Tibial nerve (tissue), 4 donors: Measurements from ENCODE around the gene DUS1L. TPM values are rescaled to one million over a fixed set of nuclear protein-coding genes. Genes with fewer than 3 reads are reported as not detected.

ENCODE experiments used
- DNase-seq, 2 donors: peaks; one replicate each; pipeline ENCODE4 v3.0.0-alpha.2; 2019; ENCODE audit warnings: low spot score in 2 of 2
- H3K27ac ChIP-seq, 4 donors: fragments of 200-600 bp; sonication (generic) in 3 of 4; one replicate each; pipeline ENCODE4 v1.5.1; 2017 to 2019; ENCODE audit warnings: mild to moderate bottlenecking in 1 of 4
- H3K27me3 ChIP-seq, 2 donors: fragments of 200-600 bp; sonication (generic) in 1 of 2; one replicate each; pipeline versions ENCODE4 v1.5.1 to v1.6.0; 2017 to 2019
- H3K36me3 ChIP-seq, 3 donors: fragments of 200-600 bp; sonication (generic); one replicate each; pipeline ENCODE4 v1.5.1; 2018 to 2019
- H3K4me1 ChIP-seq, 4 donors: fragments of 200-600 bp; sonication (generic) in 3 of 4; one replicate each; pipeline ENCODE4 v1.5.1; 2017 to 2019
- H3K4me3 ChIP-seq, 4 donors: fragments of 200-600 bp; sonication (generic) in 3 of 4; one replicate each; pipeline ENCODE4 v1.5.1; 2017 to 2019; ENCODE audit warnings: mild to moderate bottlenecking in 1 of 4, moderate library complexity in 1 of 4
- H3K9me3 ChIP-seq, 4 donors: fragments of 200-600 bp; sonication (generic) in 3 of 4; one replicate each; pipeline ENCODE4 v1.5.1; 2017 to 2019
- CTCF ChIP-seq, 5 experiments: fragments of 200-600 bp in 3 of 5; fragments of 450-650 bp in 2 of 5; sonication (generic) in 3 of 5; IDR thresholded peaks; one replicate each; pipeline ENCODE4 v1.5.1; 2016 to 2019; ENCODE audit warnings: antibody characterized with exemption in 5 of 5, mild to moderate bottlenecking in 3 of 5, moderate library complexity in 2 of 5
- EP300 ChIP-seq, 2 donors: sonication (generic); formaldehyde crosslinking; IDR thresholded peaks; one replicate each; pipeline ENCODE4 v1.6.1; 2017; ENCODE audit warnings: antibody characterized with exemption in 2 of 2, mild to moderate bottlenecking in 1 of 2
- POLR2A ChIP-seq, 2 donors: fragments of 450-650 bp; IDR thresholded peaks; one replicate each; pipeline ENCODE4 v1.6.1; 2017; ENCODE audit warnings: antibody characterized with exemption in 2 of 2, mild to moderate bottlenecking in 2 of 2, moderate library complexity in 2 of 2
- WGBS, 2 donors: methylation state at CpG; one replicate each; pipeline ENCODE4 v1.1.5; 2018; 5-methylcytosine and 5-hydroxymethylcytosine counted together
- total RNA-seq, 4 donors: library from RNA; depleted of rRNA; stranded (reverse); fragments of >200 nt; gene quantifications; one replicate each; pipeline ENCODE4 v1.1.0, GENCODE V29; 2016

The DUS1L gene
- total RNA-seq, 4 donors from 2014 or later: 85.2 to 179 (median 106) TPM

- H3K4me1 ChIP-seq: peaks cover 0 to 46% (median 21%) of the 10 kb centered on the region in 4 donors
- whole genome bisulfite sequencing, 2 donors: 69 to 79% methylated on average over 19 to 34 of the region's 34 CpGs
- no peak overlapping the region for H3K27ac ChIP-seq
- peaks cover 0 to 37% (median 0%) of the 10 kb centered on the region in 3 donors for H3K36me3 ChIP-seq
- H3K27me3 ChIP-seq: no peaks in the 10 kb centered on the region
- H3K9me3 ChIP-seq: no peaks in the 10 kb centered on the region
- no peak for DNase-seq
- H3K4me3 ChIP-seq: no peak overlapping the region
- TF ChIP-seq POLR2A (IDR thresholded peaks at IDR 0.05) (no peak), CTCF (IDR thresholded peaks at IDR 0.05) (peak; percentile 40 to 71 (median 57))
These were observed 45.7 kb downstream of the DUS1L start for GRCh38 chr17:82019690-82020571.

DNA sequence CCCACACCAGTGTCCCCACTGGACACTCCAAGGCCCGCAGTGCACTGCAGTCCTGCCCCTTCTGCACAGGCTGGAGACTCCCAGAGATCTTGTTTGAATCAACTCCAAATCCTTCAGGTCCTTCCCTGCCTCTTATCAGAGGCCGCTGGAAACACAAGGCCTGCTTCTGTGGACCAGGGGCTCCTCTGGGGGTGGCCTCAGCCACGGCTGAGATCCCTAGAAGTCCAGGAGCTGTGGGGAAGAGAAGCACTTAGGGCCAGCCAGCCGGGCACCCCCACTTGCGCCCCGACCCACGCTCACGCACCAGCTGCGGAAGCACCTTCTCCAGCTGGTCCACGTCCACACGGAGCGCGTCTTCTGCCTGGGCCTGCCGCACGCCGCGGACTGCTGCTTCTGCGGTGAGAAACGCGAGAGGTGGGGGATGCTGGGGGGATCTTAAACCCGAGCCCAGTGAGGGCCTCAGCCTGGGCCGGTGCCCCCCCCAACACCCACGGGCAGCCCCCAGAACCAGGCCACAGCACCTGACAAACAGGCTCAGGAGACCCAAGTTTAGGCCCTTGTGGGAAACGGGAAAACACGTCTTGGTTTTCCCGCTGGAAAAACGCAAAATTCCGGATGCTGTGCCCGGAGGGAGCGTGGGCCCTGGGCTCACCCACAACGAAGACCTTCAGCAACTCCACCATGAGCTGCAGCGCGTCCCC lies 46.5 kb downstream of the DUS1L start:
- Histone ChIP-seq H3K4me3 (no peak overlapping the region), H3K4me1 (peaks cover 0 to 42% (median 19%) of the 10 kb centered on the region in 4 donors), H3K27ac (no peak overlapping the region), H3K9me3 (no peaks in the 10 kb centered on the region), H3K36me3 (peaks cover 0 to 37% (median 0%) of the 10 kb centered on the region in 3 donors), H3K27me3 (no peaks in the 10 kb centered on the region)
- TF ChIP-seq POLR2A (IDR thresholded peaks at IDR 0.05) (no peak), CTCF (IDR thresholded peaks at IDR 0.05) (no peak), EP300 (IDR thresholded peaks at IDR 0.05) (no peak)
- WGBS, 2 donors: 85 to 87% methylated on average over 32 to 33 of the region's 33 CpGs
- no peak for DNase-seq

DNA sequence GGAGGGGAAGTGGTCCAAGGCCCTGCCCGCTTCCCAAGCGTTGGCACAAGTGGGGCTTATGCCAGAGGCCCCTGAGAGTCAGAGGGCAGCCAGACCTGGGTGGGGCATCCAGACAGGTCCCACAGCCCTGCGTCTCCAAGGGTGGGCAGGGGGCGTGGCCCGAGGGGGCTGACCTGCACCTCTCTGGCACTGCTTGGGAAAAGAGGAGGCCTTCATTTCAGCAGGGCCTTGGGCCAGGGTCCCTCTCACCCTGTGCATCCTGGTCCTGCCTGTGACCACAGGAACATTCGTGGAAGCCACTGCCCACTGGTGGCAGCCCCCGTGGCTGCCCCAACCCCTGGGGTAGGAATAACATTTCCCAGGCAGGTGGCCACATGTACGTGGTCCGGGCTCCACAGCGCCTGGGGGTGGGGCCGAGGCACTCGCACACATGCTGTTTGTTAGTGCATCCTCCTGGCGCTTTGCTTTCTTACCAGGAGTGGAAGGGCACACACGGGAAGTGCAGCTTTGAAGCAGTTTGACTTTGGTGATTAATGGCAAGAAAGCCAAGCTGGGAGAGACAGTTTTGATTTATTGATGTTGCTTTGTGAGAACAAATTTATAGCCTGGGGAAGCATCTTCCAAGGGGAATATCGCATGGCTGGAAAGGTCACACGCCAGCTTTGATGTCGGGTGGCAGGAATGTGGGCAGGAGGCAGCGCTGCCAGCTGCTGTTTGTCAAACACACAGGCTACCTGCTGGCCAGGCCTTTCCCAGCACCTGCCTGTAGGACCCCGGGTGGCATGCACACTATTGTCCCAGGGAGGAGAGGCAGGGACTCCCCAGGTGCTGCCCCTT lies 47.2 kb downstream of the DUS1L start:
- TF ChIP-seq EP300 (IDR thresholded peaks at IDR 0.05) (no peak), POLR2A (IDR thresholded peaks at IDR 0.05) (no peak), CTCF (IDR thresholded peaks at IDR 0.05) (no peak)
- DNase-seq: no peak
- 69 to 81% methylated on average over 15 to 19 of the region's 19 CpGs for WGBS, 2 donors

DNA sequence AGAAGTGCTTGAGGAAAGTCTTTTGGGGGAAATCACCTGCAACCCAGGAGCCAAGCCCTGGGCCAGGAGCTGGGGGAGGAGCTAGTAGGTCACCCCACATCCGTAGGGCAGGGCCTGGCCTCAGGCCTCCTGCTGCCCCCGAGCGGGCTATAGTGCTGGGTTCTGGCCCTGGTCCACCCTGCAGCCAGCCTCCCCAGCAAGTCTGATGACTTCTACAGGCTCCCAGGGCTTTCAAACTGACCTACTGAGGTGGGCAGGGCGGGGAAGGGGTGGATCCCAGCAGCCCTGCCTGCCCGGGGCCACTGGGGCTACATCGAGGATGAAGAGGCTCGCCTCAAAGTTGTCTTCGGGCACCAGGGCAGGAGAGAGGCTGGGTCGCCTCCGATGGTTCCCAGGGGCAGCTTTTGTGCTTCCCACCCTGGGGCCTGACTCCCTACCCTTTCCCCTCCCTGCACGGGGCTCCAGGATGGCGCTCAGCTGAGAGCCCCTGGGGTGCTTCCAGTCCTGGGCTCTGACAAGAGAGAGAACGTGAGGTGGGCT lies 47.9 kb downstream of the DUS1L start:
- peaks cover 0 to 49% (median 0%) of the 10 kb centered on the region in 3 donors for H3K36me3 ChIP-seq
- no peak for DNase-seq
- no peaks in the 10 kb centered on the region for H3K27me3 ChIP-seq
- H3K4me1 ChIP-seq: peaks cover 0 to 34% (median 14%) of the 10 kb centered on the region in 4 donors
- no peak overlapping the region for H3K27ac ChIP-seq
- no peak for TF ChIP-seq EP300 (IDR thresholded peaks at IDR 0.05)
- no peak for TF ChIP-seq POLR2A (IDR thresholded peaks at IDR 0.05)
- no peak for TF ChIP-seq CTCF (IDR thresholded peaks at IDR 0.05)
- 71 to 80% methylated on average over 13 of the region's 13 CpGs for WGBS, 2 donors
- no peak overlapping the region for H3K4me3 ChIP-seq
- no peaks in the 10 kb centered on the region for H3K9me3 ChIP-seq

More for the DNA sequence above, 47.2 kb downstream of the DUS1L start:
- no peak overlapping the region for H3K4me3 ChIP-seq
- H3K27me3 ChIP-seq: no peaks in the 10 kb centered on the region
- peaks cover 0 to 45% (median 0%) of the 10 kb centered on the region in 3 donors for H3K36me3 ChIP-seq
- H3K4me1 ChIP-seq: peaks cover 0 to 34% (median 14%) of the 10 kb centered on the region in 4 donors
- H3K9me3 ChIP-seq: no peaks in the 10 kb centered on the region
- no peak overlapping the region for H3K27ac ChIP-seq
